NOMO-1 treated with dmso at 0.1 percent for 144 hours (cell line): ENCODE data around the gene SP6.
A peak's percentile ranks its signal among the peaks of the same experiment; 100 is the strongest.

Experiments used
- DNase-seq: peaks from one replicate; lab custom pipeline; 2025; ENCODE audit not compliant: unreplicated experiment; lab: John Stamatoyannopoulos, UW

SP6 gene

GRCh38 chr17:47850692-47851573, at the start of gene SP6:
TSS of gene SP6 (minus strand) at chr17:47851163. CDS start at chr17:47848429, 2,734 bp downstream.
- no peak for DNase-seq

GRCh38 chr17:47899643-47900042, 48.7 kb upstream of the SP6 start:
- DNase-seq = no peak

GRCh38 chr17:47898241-47898640, 47.3 kb upstream of the SP6 start:
- peak; percentile 29 for DNase-seq

GRCh38 chr17:47897561-47897960, 46.6 kb upstream of the SP6 start:
- no peak for DNase-seq

- no peak for DNase-seq
These were observed 45.9 kb upstream of the SP6 start for GRCh38 chr17:47896672-47897490.

GRCh38 chr17:47895856-47896671, 45.1 kb upstream of the SP6 start, which contains the start of gene SP2:
TSS of gene SP2 (plus strand) at chr17:47896236. CDS start at chr17:47896287, 51 bp downstream.
- peak; percentile 100 for DNase-seq

- DNase-seq = no peak
These were observed 44.4 kb upstream of the SP6 start for GRCh38 chr17:47895347-47895855.

- no peak for DNase-seq
These were observed 43.8 kb upstream of the SP6 start for GRCh38 chr17:47894498-47895346.

- DNase-seq = no peak
These were observed 40.7 kb upstream of the SP6 start for GRCh38 chr17:47891545-47892088.

GRCh38 chr17:47889734-47890529, 39.0 kb upstream of the SP6 start:
- peak; percentile 34 for DNase-seq

GRCh38 chr17:47888293-47888692, 37.3 kb upstream of the SP6 start:
- no peak for DNase-seq

GRCh38 chr17:47884905-47885730, 34.2 kb upstream of the SP6 start:
- DNase-seq = no peak

- no peak for DNase-seq
These were observed 33.4 kb upstream of the SP6 start for GRCh38 chr17:47884427-47884740.

- DNase-seq = no peak
These were observed 32.8 kb upstream of the SP6 start for GRCh38 chr17:47883589-47884426.

- no peak for DNase-seq
These were observed 32.0 kb upstream of the SP6 start for GRCh38 chr17:47882695-47883588.

GRCh38 chr17:47882247-47882646, 31.3 kb upstream of the SP6 start:
- DNase-seq = no peak
